H1 (cell line): ENCODE data around the gene CABCOCO1. TPM values are rescaled to one million over a fixed set of nuclear protein-coding genes. Genes with fewer than 3 reads are reported as not detected.

Source experiments
- CTCF ChIA-PET: fragments of 300-600 bp; sonication (Branson Sonifier 250); formaldehyde crosslinking; loops from one replicate; lab custom pipeline; 2021; ENCODE audit not compliant: partially characterized antibody; lab: Charles Lee
- POLR2A ChIA-PET: fragments of 300-600 bp; sonication (Branson Sonifier 250); formaldehyde crosslinking; loops from one replicate; lab custom pipeline; 2021; ENCODE audit warnings: inconsistent platforms; ENCODE audit not compliant: partially characterized antibody; lab: Charles Lee
- DNase-seq, 2 experiments: peaks; one replicate each; pipeline versions ENCODE4 v3.0.0 to v3.0.0-alpha.2; 2010 to 2022; ENCODE audit warnings: low spot score in 2 of 2, low read depth in 1 of 2, mixed read lengths in 1 of 2
- FAIRE-seq: peaks from 2 replicates; lab custom pipeline; 2011; peaks lifted over from hg19 to GRCh38; lab: Jason Lieb, UNC
- H2AFZ ChIP-seq: 2 replicates; pipeline ENCODE4 v1.8.1; 2012; ENCODE audit warnings: low read length, inconsistent platforms
- H2AK5ac ChIP-seq: 2 replicates; pipeline ENCODE4 v1.6.1; 2013; ENCODE audit warnings: low read depth, low read length
- H2BK120ac ChIP-seq: replicated peaks from 2 replicates; pipeline ENCODE3; 2013; ENCODE audit warnings: low read depth, low read length, inconsistent platforms
- H2BK12ac ChIP-seq: 2 replicates; pipeline ENCODE4 v1.6.1; 2013; ENCODE audit warnings: low read depth, low read length
- H2BK15ac ChIP-seq: 2 replicates; pipeline ENCODE4 v1.6.1; 2013; ENCODE audit warnings: low read length
- H2BK20ac ChIP-seq: 2 replicates; pipeline ENCODE4 v1.6.1; 2013; ENCODE audit warnings: low read length
- H2BK5ac ChIP-seq: 2 replicates; pipeline ENCODE4 v1.6.1; 2013; ENCODE audit warnings: low read depth, low read length
- H3K14ac ChIP-seq: 2 replicates; pipeline ENCODE4 v1.6.1; 2013; ENCODE audit warnings: inconsistent platforms; ENCODE audit not compliant: insufficient read length
- H3K18ac ChIP-seq: 2 replicates; pipeline ENCODE4 v1.6.1; 2013; ENCODE audit warnings: low read length; ENCODE audit errors: extremely low read depth
- H3K23ac ChIP-seq: 2 replicates; pipeline ENCODE4 v1.6.1; 2013; ENCODE audit warnings: inconsistent platforms; ENCODE audit not compliant: insufficient read length
- H3K23me2 ChIP-seq: 2 replicates; pipeline ENCODE4 v1.6.1; 2013; ENCODE audit warnings: low read depth, low read length
- H3K27ac ChIP-seq: 2 replicates; pipeline ENCODE4 v1.6.1; 2011; ENCODE audit warnings: low read depth, low read length, inconsistent platforms
- H3K27me3 ChIP-seq, 4 experiments: replicated peaks in 1 of 4; 1 replicate in 1 of 4; 2 replicates in 3 of 4; pipeline versions ENCODE4 v1.6.1 to v1.8.1; 2011 to 2013; ENCODE audit warnings: low read length in 3 of 4, mild to moderate bottlenecking in 3 of 4, inconsistent platforms in 2 of 4, mixed read lengths in 2 of 4, moderate library complexity in 1 of 4; ENCODE audit not compliant: control insufficient read depth in 3 of 4, insufficient read depth in 3 of 4; ENCODE audit errors: extremely low read depth in 1 of 4
- H3K36me3 ChIP-seq, 4 experiments: 2 replicates each; pipeline versions ENCODE4 v1.6.1 to v1.8.1; 2011 to 2013; ENCODE audit warnings: mild to moderate bottlenecking in 4 of 4, low read length in 3 of 4, moderate library complexity in 2 of 4, control low read depth in 1 of 4, inconsistent platforms in 1 of 4; ENCODE audit not compliant: insufficient read depth in 4 of 4, control insufficient read depth in 2 of 4
- H3K4ac ChIP-seq: replicated peaks from 2 replicates; pipeline ENCODE3; 2013; ENCODE audit warnings: low read length, low read depth, mixed read lengths, inconsistent platforms; ENCODE audit not compliant: insufficient read length
- H3K4me1 ChIP-seq, 4 experiments: replicated peaks in 1 of 4; 1 replicate in 1 of 4; 2 replicates in 3 of 4; pipeline versions ENCODE4 v1.6.1 to v1.8.1; 2011 to 2013; ENCODE audit warnings: low read length in 3 of 4, inconsistent platforms in 2 of 4, mixed read lengths in 1 of 4; ENCODE audit not compliant: insufficient read depth in 4 of 4, control insufficient read depth in 3 of 4
- H3K4me2 ChIP-seq, 2 experiments: 2 replicates each; pipeline versions ENCODE4 v1.6.1 to v1.8.1; 2011 to 2013; ENCODE audit warnings: low read depth in 2 of 2, low read length in 2 of 2, control low read depth in 1 of 2, inconsistent platforms in 1 of 2, mild to moderate bottlenecking in 1 of 2; ENCODE audit not compliant: insufficient read depth in 1 of 2
- H3K4me3 ChIP-seq, 4 experiments: fragments of 200-600, 300-600 bp in 1 of 4; sonication (generic), shearing (Covaris generic), sonication (Bioruptor Twin) in 1 of 4; 2 replicates each; pipeline versions ENCODE4 v1.5.1 to v1.8.1; 2011 to 2016; ENCODE audit warnings: low read length in 4 of 4, low read depth in 3 of 4, control low read depth in 2 of 4, inconsistent platforms in 2 of 4, mild to moderate bottlenecking in 2 of 4, mixed read lengths in 1 of 4, moderate library complexity in 1 of 4; ENCODE audit not compliant: insufficient read depth in 2 of 4; ENCODE audit errors: extremely low read depth in 1 of 4
- H3K56ac ChIP-seq: replicated peaks from 2 replicates; pipeline ENCODE3; 2013; ENCODE audit warnings: low read depth, mild to moderate bottlenecking, mixed read lengths, low read length, inconsistent platforms; ENCODE audit not compliant: insufficient read length
- H3K79me1 ChIP-seq: 2 replicates; pipeline ENCODE4 v1.6.1; 2013; ENCODE audit warnings: low read depth, low read length, control low read depth
- H3K79me2 ChIP-seq, 2 experiments: 2 replicates each; pipeline versions ENCODE4 v1.6.1 to v1.8.1; 2012 to 2013; ENCODE audit warnings: low read length in 2 of 2, mild to moderate bottlenecking in 2 of 2, inconsistent platforms in 1 of 2; ENCODE audit not compliant: insufficient read depth in 2 of 2, control insufficient read depth in 1 of 2
- H3K9ac ChIP-seq, 4 experiments: replicated peaks in 1 of 4; 1 replicate in 1 of 4; 2 replicates in 3 of 4; pipeline versions ENCODE4 v1.6.1 to v1.8.1; 2011 to 2013; ENCODE audit warnings: low read depth in 3 of 4, low read length in 3 of 4, control low read depth in 2 of 4, mild to moderate bottlenecking in 2 of 4, moderate library complexity in 2 of 4, inconsistent platforms in 1 of 4; ENCODE audit errors: extremely low read depth in 1 of 4
- H3K9me3 ChIP-seq, 2 experiments: 2 replicates each; pipeline versions ENCODE4 v1.6.1 to v1.8.1; 2012 to 2013; ENCODE audit warnings: mild to moderate bottlenecking in 2 of 2, moderate library complexity in 2 of 2, control low read depth in 1 of 2, inconsistent platforms in 1 of 2, low read depth in 1 of 2, low read length in 1 of 2, mixed read lengths in 1 of 2; ENCODE audit not compliant: insufficient read depth in 2 of 2
- H4K20me1 ChIP-seq, 2 experiments: replicated peaks in 1 of 2; 2 replicates each; pipeline versions ENCODE3 to v1.8.1; 2011 to 2013; ENCODE audit warnings: inconsistent platforms in 2 of 2, low read length in 2 of 2, mild to moderate bottlenecking in 1 of 2; ENCODE audit not compliant: insufficient read depth in 2 of 2, control insufficient read depth in 1 of 2
- H4K5ac ChIP-seq: 2 replicates; pipeline ENCODE4 v1.6.1; 2013; ENCODE audit warnings: low read length, low read depth, mixed read lengths, inconsistent platforms; ENCODE audit not compliant: insufficient read length
- H4K8ac ChIP-seq: 2 replicates; pipeline ENCODE4 v1.8.0; 2013; ENCODE audit warnings: mild to moderate bottlenecking, moderate library complexity, low read length, inconsistent platforms; ENCODE audit not compliant: insufficient read depth; ENCODE audit errors: extremely low read depth
- H4K91ac ChIP-seq: replicated peaks from 2 replicates; pipeline ENCODE3; 2013; ENCODE audit warnings: low read length, mixed read lengths, inconsistent platforms; ENCODE audit not compliant: insufficient read length
- POLR2AphosphoS5 ChIP-seq: IDR thresholded peaks from 2 replicates; pipeline ENCODE4 v1.6.1; 2011; ENCODE audit warnings: low read depth, low read length
- RAD21 ChIP-seq, 2 experiments: IDR thresholded peaks in 1 of 2; conservative IDR thresholded peaks in 1 of 2; 2 replicates each; pipeline ENCODE4 v1.6.1; 2011; ENCODE audit warnings: low read depth in 2 of 2, low read length in 2 of 2, improper control_type of control experiment in 1 of 2, inconsistent platforms in 1 of 2, mild to moderate bottlenecking in 1 of 2, moderate library complexity in 1 of 2
- WGBS, 2 experiments: shearing (Covaris generic) in 1 of 2; methylation state at CpG; one replicate each; pipeline versions ENCODE4 v1.1.6 to v1.1.7; 2013 to 2015; ENCODE audit warnings: low lambda C conversion rate in 2 of 2, mixed read lengths in 2 of 2, inconsistent platforms in 1 of 2, low coverage in 1 of 2, missing lambda C conversion rate in 1 of 2; ENCODE audit not compliant: insufficient replicate concordance in 2 of 2, insufficient coverage in 1 of 2, insufficient read length in 1 of 2; ENCODE audit errors: extremely low coverage in 1 of 2, missing lambda C conversion rate in 1 of 2; 5-methylcytosine and 5-hydroxymethylcytosine counted together
- polyA plus RNA-seq, 7 experiments: library from polyadenylated mRNA; depleted of rRNA in 3 of 7; stranded (reverse) in 5 of 7; unstranded in 2 of 7; fragments of >200 nt in 5 of 7; fragments of 200-250 nt in 2 of 7; gene quantifications; 1 replicate in 5 of 7; 2 replicates in 1 of 7; 4 replicates in 1 of 7; pipeline versions ENCODE4 v1.2.1 to v1.2.3, GENCODE V29; 2011 to 2013; ENCODE audit warnings: missing spikeins in 2 of 7, mixed read lengths in 2 of 7
- total RNA-seq: library from RNA; stranded (reverse); fragmentation: NEBNext Ultra II Directional; extraction: Animal tissue kit (Norgen Biotek cat#: 25700); gene quantifications from 2 replicates; pipeline ENCODE4 v1.2.1, GENCODE V29; 2021

The CABCOCO1 gene
- total and polyA plus RNA-seq, 2 of the 8 experiments (the other 6 are each of a cell fraction or from before 2014, with no cell fraction given): not detected

DNA sequence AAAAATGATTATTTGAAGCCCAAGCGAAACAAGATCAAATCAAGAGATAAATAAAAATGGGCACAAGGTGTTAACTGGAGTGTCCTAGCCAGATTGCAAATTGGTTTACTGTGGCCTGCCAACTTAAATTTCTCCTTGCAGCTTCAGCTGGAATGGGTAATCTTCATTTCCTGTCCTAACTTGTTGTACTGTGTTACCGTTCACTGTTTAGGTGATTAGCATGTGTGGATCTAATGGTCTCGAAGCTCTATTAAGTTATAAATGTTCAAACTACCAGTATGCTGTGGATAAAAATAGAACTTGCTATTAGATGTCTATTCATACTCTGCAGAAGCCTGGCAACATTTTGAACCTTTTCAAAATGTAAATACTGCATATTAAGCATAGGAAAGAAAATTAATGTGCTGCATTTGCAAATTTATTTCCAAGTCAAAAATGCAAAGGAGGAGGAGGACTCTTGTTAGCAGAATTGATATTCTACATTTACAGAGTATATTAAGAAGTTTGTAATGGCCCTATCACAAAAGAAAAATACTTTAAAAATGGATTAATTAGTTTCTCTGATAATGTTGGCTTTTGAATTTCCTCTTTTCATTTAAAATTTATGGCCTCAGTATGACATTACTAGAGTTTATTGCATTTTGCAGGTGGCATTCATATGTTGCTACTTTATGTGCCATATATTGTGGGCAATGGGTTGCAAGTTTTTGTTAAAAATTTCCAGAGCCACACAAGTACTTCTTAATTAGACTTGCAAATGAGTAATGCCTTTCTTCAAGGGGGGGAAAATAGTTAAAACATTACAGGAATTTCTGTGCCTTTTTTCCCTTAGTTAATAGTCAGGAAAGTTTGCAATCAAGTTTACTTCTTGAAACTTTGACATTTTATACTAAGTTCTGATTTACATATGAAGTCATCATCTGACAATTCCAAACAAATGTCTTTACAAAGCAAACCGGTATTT is 92.1 kb downstream of the CABCOCO1 start:
- Histone ChIP-seq H3K27me3 (no peaks in the 10 kb centered on the region), H2BK120ac (no peak overlapping the region), H3K79me2 (no peaks in the 10 kb centered on the region), H4K20me1 (no peaks in the 10 kb centered on the region), H3K56ac (no peak overlapping the region), H2BK12ac (no peak overlapping the region), H3K79me1 (no peaks in the 10 kb centered on the region), H3K18ac (no peak overlapping the region), H3K4me3 (no peak overlapping the region), H3K36me3 (no peaks in the 10 kb centered on the region), H4K91ac (no peak overlapping the region), H3K4me1 (peaks cover 0 to 3% (median 0%) of the 10 kb centered on the region in 4 experiments; a peak in 1 of 7 replicates), H3K4me2 (no peak overlapping the region), H4K8ac (no peak overlapping the region), H2AK5ac (no peak overlapping the region), H2BK20ac (no peak overlapping the region), H4K5ac (no peak overlapping the region), H3K9ac (no peak overlapping the region), H3K23ac (no peak overlapping the region), H3K23me2 (no peaks in the 10 kb centered on the region), H2AFZ (no peak overlapping the region), H2BK5ac (no peak overlapping the region), H3K14ac (no peak overlapping the region), H3K27ac (no peak overlapping the region), H2BK15ac (no peak overlapping the region), H3K4ac (no peak overlapping the region), H3K9me3 (no peaks in the 10 kb centered on the region)
- ChIA-PET CTCF (no interaction called here), POLR2A (no interaction called here)
- TF ChIP-seq RAD21 (IDR thresholded peaks at IDR 0.05 in 1 of 2, conservative IDR thresholded peaks at IDR 0.05 in 1 of 2; ENCODE audit: low read depth in 2 of 2, low read length in 2 of 2): no peak
- TF ChIP-seq POLR2AphosphoS5: no peak
- WGBS, 2 experiments: 85% methylated on average over 4 of the region's 4 CpGs; no CpG with 5 or more reads in 1 of the 2 experiments
- DNase-seq (no peak), FAIRE-seq (no peak)
